KOPT-K1 (cell line): Measurements from ENCODE around the gene SSTR3.
"Not testable (repeated sequence)": the region's sequence is repeated elsewhere in the genome, so short reads cannot be mapped to it uniquely, and the experiment has no call there.

Experiments used
- H3K27ac ChIP-seq: fragments of 200-600 bp; sonication (generic); 2 replicates; pipeline ENCODE4 v1.5.1; 2016; ENCODE audit warnings: antibody characterized with exemption, mild to moderate bottlenecking, low read depth, low read length; ENCODE audit not compliant: poor library complexity, severe bottlenecking
- H3K36me3 ChIP-seq: fragments of 200-600 bp; sonication (generic); 2 replicates; pipeline ENCODE4 v1.5.1; 2017; ENCODE audit warnings: antibody characterized with exemption, mild to moderate bottlenecking, low read length, moderate library complexity; ENCODE audit not compliant: insufficient read depth
- H3K9me3 ChIP-seq: fragments of 200-600 bp; sonication (generic); 2 replicates; pipeline ENCODE4 v1.5.1; 2017; ENCODE audit warnings: antibody characterized with exemption, low read length, mild to moderate bottlenecking; ENCODE audit not compliant: insufficient read depth, poor library complexity, severe bottlenecking

SSTR3 gene

DNA sequence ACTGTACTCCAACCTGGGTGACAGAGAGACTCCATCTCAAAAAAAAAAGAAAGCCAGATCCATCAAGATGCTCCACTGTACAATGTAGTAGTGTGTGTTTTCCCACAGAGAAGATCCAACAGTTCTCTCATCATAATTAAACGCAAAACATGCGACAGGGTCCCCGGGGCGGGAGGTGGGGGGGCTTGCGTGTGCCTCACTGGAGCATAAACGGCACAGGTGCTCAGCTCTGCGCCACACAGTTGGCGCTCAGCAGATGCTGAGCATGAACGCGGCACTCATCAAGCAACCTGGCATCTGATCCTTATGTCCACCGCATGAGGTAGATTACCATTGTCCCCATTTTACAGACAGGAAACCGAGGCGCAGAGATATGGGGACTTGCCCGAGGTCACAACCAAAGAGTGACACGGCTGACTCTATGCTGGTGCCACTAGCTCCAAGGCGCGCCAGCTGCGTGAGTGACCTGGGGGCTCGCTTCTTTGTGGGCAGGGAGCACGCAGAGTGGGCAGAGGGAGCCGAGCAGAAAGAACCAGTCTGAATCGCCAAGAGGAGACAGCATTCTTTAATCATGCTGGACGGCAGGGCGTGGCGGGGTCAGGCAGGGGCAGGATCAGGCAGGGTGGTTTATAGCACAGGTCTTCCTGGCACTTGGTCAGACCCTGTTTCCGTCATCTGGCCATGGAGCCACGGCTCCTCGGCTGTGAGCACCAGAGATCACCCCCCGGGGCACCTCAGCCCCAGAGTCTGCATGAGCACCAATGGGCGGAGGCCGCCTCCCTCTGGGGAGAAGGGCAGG, 32.5 kb downstream of the SSTR3 start:
- no peak overlapping the region for H3K27ac ChIP-seq
- H3K36me3 ChIP-seq = no peaks in the 10 kb centered on the region
- no peaks in the 10 kb centered on the region for H3K9me3 ChIP-seq

DNA sequence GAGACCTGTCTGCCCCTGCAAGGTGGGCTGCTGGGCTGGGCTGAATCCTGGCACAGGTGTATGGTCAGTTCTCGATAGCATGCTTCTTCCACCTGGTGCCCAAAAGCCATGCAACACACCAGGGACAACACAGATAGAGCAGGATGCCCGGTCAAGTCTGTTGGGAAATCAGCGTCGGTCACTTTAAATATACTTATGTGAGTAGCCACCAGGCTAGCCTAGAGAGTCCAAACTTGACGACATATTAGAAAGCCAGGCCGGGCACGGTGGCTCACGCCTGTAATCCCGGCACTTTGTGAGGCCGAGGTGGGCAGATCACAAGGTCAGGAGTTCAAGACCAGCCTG, 33.2 kb downstream of the SSTR3 start:
- Histone ChIP-seq H3K9me3 (no peaks in the 10 kb centered on the region), H3K27ac (no peak overlapping the region), H3K36me3 (no peaks in the 10 kb centered on the region)

DNA sequence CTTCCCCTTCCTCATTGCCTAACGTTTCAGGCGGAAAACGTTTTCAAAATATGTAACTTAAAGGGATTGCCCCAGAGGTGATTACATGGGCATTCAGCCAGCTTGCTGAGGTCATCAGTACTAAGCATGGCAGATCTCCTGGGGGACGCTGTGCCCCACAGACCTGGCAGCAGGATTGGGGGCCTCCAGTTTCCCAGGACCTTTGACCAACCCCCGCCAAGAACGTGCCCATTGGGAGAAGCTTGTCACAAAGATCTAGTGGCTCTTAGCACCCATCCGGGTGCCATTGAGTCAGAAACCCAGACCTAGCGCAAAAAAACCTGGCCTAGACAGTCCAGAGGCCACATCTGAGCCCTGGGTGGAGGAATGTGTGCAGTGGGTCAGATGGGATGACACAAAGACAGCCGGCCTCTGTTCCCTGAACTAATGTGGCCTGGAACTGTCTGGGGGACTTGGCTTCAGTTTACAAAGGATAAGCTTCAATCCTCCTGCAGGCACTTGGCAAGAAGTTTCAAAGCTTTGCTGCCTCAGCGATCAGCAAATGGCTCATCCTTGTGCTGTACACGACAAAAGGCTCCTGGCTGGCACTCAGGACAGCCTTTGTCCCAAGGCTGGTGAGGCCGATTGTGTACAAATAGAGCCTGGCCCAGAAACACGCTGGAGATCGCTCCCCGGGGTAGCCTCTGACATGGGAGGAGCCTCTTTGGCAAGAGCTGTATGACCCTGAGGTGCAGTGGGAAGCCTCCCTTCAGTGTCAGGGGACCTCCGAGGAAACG, 33.7 kb downstream of the SSTR3 start:
- H3K9me3 ChIP-seq = no peaks in the 10 kb centered on the region
- H3K27ac ChIP-seq = no peak overlapping the region
- H3K36me3 ChIP-seq = no peaks in the 10 kb centered on the region

DNA sequence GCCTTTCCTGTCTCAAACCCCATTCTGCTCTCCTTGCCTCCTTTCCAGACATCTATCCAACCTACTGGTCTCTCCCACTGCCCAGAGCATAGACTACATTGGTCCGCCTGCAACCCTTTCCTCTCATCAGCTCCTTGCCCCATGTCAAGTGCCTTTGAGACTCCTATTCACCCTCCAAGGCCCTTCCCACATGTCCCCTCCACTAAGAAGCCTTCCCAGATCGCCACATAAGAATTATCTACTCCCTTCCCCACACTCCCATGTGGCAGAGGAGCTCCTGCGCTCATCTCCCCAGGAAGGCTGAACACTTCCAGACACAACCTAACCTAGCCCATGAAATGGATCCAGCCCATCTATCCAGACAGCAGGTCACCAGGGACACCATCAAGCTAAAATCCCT, 34.5 kb downstream of the SSTR3 start:
- Histone ChIP-seq H3K36me3 (no peaks in the 10 kb centered on the region), H3K9me3 (no peaks in the 10 kb centered on the region), H3K27ac (no peak overlapping the region)

DNA sequence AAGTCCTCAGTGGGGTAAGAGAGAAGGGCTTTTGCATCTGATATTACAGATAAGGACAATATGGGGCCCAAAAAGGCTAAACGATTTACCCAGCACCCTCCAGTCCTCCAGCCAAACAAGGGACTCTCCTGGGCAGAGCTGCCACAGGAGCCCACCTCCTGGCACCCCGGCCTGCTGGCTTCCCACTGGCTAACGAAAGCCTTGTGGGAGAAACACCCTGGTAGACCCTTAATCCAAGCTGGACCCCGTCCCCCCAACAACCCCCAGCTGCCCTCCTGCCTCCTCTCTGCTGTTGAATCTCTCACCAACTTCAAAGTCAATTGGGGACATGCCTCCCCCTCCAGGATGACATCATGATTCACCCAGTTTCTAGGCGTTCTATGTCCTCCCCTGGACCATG, 35.1 kb downstream of the SSTR3 start:
- Histone ChIP-seq H3K27ac (no peak overlapping the region), H3K36me3 (no peaks in the 10 kb centered on the region), H3K9me3 (no peaks in the 10 kb centered on the region)

DNA sequence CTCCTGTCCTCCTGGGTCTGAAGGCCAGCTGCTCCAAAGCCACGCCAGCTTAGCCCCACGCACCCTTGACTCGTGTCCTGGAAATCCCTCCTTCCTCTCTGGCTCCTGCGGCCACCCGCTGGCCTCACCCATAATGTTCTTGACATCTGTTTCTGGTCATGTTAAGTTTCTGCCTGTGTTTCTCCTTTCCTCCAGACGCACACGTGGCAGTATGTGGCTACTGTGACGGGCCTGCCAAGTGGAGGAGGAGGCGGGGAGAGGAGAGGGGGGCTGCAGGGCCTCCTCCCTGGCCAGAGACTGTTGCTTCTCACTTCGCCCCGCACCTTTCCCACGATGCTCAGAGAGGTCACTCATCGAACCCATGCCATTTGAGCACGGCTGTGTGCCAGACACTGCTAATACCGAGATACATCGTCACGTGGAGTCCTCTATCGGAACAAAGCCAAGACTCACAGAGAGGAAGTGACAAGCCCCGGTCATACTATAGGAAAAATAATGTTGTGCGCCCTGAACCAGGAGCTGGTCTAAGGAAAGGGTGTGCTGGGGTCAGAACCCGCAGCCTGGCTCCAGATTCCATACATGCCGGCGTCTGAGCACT, 35.7 kb downstream of the SSTR3 start:
- Histone ChIP-seq H3K27ac (no peak overlapping the region), H3K36me3 (no peaks in the 10 kb centered on the region), H3K9me3 (no peaks in the 10 kb centered on the region)

DNA sequence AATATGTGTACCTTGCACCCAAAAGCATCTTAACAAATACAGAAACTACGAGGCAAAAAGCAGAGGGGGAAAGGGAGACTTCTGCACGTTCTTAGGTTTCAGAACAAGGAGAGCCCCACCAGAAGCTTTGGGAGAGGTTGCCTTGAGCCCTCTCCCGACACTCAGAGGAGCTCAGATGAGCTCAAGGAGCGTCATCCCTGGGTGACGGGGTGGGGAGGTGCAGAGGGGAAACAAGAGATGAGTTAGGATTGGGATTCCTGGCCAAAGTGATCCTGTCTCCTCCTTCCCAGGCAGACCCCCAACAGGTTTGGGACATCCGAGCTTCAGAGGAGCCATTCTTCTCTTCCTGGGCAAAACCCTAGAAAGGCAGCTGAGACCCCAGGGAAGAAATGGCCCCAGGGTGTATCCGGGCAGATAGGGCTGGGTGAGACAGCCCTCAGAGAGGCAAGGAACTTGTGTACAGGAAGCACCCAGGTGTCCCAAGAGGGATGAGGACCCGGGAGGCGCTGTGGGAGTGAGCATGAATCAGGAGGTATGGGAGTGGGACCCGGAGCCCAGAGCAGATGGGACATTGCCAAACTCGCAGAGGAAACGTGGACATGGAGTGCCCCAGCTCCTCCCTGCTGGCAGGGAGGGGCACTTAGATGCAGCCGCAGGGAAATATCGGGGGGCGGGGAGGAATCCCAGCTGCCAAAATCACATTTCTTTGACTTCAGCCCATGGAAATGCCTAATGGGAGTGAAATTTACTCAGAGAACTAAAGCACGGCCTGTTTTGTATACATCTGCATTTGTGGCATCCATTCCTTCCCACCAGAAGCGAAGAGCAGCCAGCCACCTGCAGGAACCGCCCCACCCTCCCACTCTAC, 36.6 kb downstream of the SSTR3 start:
- H3K27ac ChIP-seq = no peak overlapping the region
- H3K36me3 ChIP-seq = no peaks in the 10 kb centered on the region
- no peaks in the 10 kb centered on the region for H3K9me3 ChIP-seq

DNA sequence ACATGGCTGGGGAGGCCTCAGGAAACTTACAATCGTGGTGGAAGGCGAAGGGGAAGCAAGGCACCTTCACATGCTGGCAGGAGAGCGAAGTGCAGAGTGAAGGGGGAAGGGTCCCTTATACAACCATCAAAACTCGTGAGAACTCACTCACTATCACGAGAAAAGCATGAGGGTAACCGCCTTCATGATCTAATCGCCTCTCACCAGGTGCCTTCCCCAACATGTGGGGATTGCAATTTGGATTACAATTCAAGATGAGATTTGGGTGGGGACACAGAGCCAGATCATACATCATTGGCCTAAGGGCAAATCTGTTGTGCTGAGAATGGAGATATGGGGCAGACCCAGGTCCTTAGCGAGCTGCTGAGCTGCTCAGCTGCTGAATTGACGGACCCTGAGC, 37.3 kb downstream of the SSTR3 start:
- no peaks in the 10 kb centered on the region for H3K36me3 ChIP-seq
- no peaks in the 10 kb centered on the region for H3K9me3 ChIP-seq
- no peak overlapping the region for H3K27ac ChIP-seq

DNA sequence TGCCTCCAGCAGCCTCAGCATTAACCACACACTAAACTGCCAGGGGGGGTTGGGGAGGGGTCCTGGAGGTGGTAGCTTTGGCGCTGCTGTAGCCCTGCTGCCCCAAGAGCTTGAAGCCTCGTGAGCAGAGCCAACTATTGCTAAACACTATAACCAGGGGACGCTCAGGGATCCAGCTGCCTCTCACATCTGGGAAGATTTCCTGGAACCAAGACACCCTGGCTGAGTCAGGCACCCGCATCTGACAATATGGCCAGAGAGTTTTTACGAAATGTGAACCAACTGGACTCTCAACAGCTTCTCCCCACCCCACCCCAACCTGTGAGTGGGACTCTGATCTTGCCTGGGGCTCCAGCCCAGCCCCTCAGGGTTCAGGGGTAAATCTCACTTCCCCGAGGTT, 38.6 kb downstream of the SSTR3 start:
- no peak overlapping the region for H3K27ac ChIP-seq
- H3K36me3 ChIP-seq = no peaks in the 10 kb centered on the region
- H3K9me3 ChIP-seq = no peaks in the 10 kb centered on the region

DNA sequence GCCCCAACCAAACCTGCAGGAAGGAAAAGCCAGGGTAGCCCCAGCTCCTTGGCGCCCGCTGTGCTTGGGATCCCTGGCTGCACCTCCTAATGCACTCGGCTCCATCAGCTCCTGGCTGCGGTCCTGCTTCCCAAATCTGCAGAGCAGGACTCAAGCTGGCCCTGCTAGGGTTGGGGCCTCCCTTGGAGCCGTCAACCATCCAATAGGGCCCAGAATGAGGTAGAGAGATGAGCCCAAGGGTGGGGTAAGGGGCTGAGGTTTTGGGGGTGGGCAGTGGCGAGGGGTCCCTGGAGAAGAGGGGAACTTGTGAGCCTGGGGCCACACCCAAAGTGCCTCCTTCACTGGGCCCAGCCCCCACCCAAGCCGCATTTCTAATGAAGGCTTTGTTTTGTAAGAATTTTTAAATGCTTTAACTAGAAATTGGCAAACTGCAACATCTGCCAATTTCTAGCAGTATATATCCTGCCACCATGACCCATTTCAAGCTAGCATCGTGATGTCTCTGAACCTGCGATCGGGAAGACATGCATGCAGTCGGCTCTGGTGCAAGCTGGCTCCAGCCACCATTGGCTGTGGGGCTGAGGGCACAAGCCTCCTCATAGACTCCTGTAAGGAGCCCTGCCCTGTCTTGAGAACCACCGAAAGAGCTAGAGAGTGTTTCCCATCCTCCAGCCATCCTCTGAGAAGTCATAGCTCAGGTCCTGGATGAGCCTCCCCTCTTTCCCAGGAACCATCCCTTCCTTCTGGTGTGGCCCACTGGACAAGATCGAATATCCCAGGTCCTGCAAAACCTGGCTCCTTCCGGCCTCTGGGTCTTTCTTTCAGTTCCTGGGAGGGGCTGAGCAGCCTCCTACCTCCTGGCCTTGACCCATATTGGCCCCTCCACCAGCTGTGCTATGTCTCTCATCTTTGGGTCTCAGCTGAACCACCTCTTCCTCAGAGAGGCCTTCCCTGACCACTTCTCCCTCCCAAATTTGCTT, 39.7 kb downstream of the SSTR3 start:
- H3K27ac ChIP-seq = no peak overlapping the region
- no peaks in the 10 kb centered on the region for H3K36me3 ChIP-seq
- no peaks in the 10 kb centered on the region for H3K9me3 ChIP-seq

DNA sequence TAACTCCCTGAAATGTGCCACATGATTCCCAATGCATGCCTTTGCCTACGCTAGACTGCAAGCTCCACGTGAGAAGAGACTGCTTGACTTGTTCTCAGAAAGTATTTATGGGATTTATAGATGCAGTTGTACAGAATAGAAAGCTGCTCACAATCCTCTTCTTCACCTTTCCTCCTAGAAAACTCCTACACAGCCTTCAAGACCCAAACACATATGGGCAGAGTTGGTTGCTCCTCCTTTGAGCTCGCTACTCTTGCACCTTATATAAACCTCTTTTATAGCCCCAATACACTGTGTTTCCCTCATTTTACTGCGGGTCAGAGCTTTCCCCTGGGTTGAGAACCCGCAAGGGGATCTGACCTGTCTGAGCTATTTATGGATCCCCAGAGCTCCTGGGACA, 40.6 kb downstream of the SSTR3 start:
- Histone ChIP-seq H3K36me3 (no peaks in the 10 kb centered on the region), H3K9me3 (no peaks in the 10 kb centered on the region), H3K27ac (no peak overlapping the region)

DNA sequence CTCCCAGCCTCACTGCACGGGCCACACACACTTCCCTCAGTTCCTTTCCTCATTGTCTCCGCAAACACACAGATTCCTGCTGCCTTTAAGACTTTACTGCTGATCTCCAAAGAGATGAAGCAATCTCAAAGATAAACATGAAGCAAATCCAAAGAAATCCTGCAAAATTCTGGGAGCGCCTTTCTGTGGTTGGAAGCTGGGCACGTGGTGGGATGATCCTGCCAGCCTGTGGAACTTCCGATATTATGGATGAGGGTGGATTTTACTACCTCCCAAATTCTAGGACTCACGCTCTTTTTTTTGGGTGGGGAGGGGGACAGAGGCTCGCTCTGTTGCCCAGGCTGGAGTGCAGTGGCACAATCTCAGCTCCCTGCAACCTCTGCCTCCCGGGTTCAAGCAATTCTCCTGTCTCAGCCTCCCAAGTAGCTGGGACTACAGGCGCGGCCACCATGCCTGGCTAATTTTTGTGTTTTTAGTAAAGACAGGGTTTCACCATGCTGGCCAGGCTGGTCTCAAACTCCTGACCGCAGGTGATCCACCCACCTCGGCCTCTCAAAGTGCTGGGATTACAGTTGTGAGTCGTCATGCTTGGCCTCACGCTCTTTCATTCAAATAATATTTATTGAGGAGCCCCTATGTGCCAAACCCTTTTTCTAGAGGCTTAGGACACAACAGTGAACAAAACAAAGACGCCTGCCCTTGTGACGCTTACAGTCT, 41.4 kb downstream of the SSTR3 start:
- H3K9me3 ChIP-seq, H3K27ac ChIP-seq, H3K36me3 ChIP-seq: not testable (repeated sequence)

DNA sequence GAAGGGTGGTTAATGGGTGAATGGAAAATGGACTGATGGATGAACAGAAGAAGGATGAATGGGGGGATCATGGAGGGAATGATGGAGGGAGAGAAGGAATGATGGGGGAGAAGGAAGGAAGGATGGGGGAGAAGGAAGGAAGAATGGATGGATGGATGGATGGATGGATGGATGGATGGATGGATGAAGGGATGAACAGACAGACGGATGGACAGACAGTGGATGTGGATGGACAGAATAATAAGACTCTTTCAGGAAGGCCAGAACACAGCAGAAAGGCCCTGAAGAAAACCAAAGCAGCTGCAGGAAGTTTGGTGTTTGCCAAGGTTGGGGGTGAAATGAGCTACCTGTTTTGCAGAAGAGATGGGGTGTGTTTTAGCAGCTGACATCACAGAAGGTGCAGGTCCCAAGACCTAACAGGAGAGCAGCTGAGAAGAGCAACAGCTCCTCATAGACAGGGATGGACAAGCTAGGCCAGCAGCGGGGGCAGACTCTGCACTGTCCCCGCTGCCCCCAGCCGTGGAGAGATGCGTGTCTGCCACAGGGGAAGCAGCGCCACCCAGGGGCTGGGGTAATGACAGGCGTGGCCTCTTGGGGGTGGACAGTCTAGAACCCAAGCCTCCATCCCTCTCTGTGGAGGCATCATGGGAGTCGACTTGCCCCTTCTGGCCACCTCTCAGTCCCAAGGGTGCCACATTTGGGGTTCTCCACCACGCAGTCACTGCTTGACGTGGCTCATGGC, 42.2 kb downstream of the SSTR3 start:
- Histone ChIP-seq H3K27ac (no peak overlapping the region), H3K36me3 (no peaks in the 10 kb centered on the region), H3K9me3 (no peaks in the 10 kb centered on the region)
